ENCODE results near the gene HEXD.

The HEXD gene

GRCh38 chr17:82414548-82415281 lies 3.4 kb upstream of the HEXD start:
- no peak overlapping the region for H3K4me3 ChIP-seq (ENCODE audit: low read length)
- TF ChIP-seq CTCF (conservative IDR thresholded peaks at IDR 0.05; ENCODE audit: low read length), result peak; percentile 73
- DNase-seq (ENCODE audit: low read depth), result peak; percentile 65

- no peak for TF ChIP-seq CTCF (conservative IDR thresholded peaks at IDR 0.05; ENCODE audit: low read length)
Measured at GRCh38 chr17:82415336-82415735, 2.8 kb upstream of the HEXD start.

GRCh38 chr17:82415786-82416185 lies 2.4 kb upstream of the HEXD start:
- TF ChIP-seq CTCF (conservative IDR thresholded peaks at IDR 0.05; ENCODE audit: low read length), result no peak
- no peak overlapping the region for H3K4me3 ChIP-seq (ENCODE audit: low read length)
- no peak for DNase-seq (ENCODE audit: low read depth)

More at GRCh38 chr17:82415336-82415735, 2.8 kb upstream of the HEXD start:
- no peak overlapping the region for H3K4me3 ChIP-seq (ENCODE audit: low read length)
- DNase-seq (ENCODE audit: low read depth), result no peak

- TF ChIP-seq CTCF (conservative IDR thresholded peaks at IDR 0.05; ENCODE audit: low read length), result no peak
- no peak for DNase-seq (ENCODE audit: low read depth)
- H3K4me3 ChIP-seq (ENCODE audit: low read length), result no peak overlapping the region
Measured at GRCh38 chr17:82416264-82416663, 1.9 kb upstream of the HEXD start.

GRCh38 chr17:82416771-82417170 lies 1.4 kb upstream of the HEXD start:
- H3K4me3 ChIP-seq (ENCODE audit: low read length), result no peak overlapping the region
- no peak for DNase-seq (ENCODE audit: low read depth)
- TF ChIP-seq CTCF (conservative IDR thresholded peaks at IDR 0.05; ENCODE audit: low read length), result 0 out of 2 replicates have a peak, but pooled peaks have one; percentile 15

GRCh38 chr17:82419540-82419939 lies 1.4 kb downstream of the HEXD start:
- TF ChIP-seq CTCF (conservative IDR thresholded peaks at IDR 0.05; ENCODE audit: low read length), result no peak
- no peak for DNase-seq (ENCODE audit: low read depth)
- H3K4me3 ChIP-seq (ENCODE audit: low read length), result peak overlapping the region; percentile 77

Data from AG10803 (cell line).